T47D (cell line): ENCODE data around the gene MYO1D.

ENCODE experiments used
- DNase-seq, 2 experiments: peaks; one replicate each; pipeline versions ENCODE4 v3.0.0 to v3.0.0-alpha.2; 2011 to 2012; ENCODE audit warnings: low read depth in 1 of 2, low spot score in 1 of 2
- JUND ChIP-seq: IDR thresholded peaks from 2 replicates; pipeline ENCODE4 v1.6.1; 2012; ENCODE audit warnings: low read depth
- in situ Hi-C: cut with HindIII; loops from 2 replicates; pipeline ENCODE4 v1.10.0; 2016; ENCODE audit warnings: low sequenced_read_pairs, low pct_unique_long_range_greater_than_20kb

The MYO1D gene

DNA sequence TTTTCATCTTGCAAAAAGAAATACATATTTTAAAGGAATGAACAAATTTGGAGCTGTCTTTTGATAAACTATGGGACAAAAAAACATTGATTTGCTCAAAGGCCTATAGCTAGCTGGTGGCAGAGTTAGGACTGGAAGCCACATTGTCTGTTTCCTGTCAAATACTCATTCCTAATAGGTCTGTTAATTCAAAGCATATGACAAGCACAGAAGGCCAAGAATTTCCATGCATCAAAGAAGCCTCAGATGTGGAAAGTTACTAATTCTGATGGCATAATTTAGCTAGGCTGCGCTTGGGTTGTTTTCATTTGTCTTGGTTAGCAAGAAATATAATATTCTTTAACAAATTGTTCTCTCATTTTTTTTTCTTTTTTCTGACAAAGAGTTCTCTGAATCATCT lies 292.1 kb downstream of the MYO1D start:
- TF ChIP-seq JUND = no peak
- in situ Hi-C loops = no loop called here
- no peak for DNase-seq

DNA sequence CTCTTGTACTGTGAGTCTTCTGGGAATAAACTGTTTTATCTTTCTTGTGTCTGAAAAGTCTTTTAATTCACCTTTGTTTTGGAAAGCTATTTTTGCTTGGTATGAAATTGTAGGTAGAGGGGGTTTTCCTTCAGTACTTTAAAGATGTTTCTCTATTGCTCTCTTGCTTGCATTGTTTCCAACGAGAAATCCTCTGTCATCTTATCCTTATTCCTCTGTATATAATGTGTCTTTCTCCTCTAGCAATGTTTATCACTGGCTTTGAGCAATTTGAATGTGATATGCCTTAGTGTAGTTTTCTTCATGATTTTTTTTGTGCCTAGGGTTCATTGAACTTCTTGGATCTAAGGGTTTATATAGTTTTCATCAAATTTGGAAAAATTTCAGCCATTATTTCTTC lies 293.9 kb downstream of the MYO1D start:
- TF ChIP-seq JUND = no peak

DNA sequence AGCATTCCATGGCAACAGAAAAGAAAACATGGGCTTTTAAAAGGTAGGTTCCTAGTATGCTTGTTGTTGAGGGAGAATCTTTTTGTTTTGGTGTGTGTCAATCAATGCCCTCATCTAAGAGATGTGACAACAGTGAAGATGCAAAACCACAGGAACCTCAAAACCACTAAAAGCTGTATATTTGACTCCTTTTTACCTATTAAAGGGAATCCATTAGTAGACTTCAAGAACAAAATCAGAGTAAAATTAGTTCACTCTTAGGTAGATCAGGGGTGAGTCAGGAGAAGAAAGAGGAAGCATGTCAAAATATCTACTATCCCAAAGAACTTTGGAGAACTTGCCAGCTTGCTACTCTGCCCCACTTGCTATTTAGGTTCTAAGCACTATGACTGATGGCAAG lies 301.1 kb downstream of the MYO1D start:
- in situ Hi-C loops = no loop called here
- no peak for TF ChIP-seq JUND
- no peak for DNase-seq

More for the DNA sequence above, 293.9 kb downstream of the MYO1D start:
- DNase-seq = no peak
- in situ Hi-C loops = no loop called here

DNA sequence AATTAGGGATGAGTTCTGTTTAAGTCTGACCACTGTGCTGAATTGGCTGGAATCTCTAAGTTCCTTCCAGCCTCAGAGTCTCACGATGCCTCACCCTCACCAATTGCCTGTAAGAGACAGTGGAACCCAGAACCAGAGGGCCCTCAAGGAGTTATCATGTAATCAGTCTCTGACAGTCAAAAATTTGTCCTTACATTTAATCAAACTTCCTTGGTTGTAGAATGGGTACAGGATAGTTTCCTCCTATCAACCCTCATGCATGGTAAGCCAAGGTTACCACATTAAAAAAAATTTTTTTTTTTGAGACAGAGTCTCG lies 306.9 kb downstream of the MYO1D start:
- no peak for TF ChIP-seq JUND
- in situ Hi-C loops = no loop called here
- no peak for DNase-seq

DNA sequence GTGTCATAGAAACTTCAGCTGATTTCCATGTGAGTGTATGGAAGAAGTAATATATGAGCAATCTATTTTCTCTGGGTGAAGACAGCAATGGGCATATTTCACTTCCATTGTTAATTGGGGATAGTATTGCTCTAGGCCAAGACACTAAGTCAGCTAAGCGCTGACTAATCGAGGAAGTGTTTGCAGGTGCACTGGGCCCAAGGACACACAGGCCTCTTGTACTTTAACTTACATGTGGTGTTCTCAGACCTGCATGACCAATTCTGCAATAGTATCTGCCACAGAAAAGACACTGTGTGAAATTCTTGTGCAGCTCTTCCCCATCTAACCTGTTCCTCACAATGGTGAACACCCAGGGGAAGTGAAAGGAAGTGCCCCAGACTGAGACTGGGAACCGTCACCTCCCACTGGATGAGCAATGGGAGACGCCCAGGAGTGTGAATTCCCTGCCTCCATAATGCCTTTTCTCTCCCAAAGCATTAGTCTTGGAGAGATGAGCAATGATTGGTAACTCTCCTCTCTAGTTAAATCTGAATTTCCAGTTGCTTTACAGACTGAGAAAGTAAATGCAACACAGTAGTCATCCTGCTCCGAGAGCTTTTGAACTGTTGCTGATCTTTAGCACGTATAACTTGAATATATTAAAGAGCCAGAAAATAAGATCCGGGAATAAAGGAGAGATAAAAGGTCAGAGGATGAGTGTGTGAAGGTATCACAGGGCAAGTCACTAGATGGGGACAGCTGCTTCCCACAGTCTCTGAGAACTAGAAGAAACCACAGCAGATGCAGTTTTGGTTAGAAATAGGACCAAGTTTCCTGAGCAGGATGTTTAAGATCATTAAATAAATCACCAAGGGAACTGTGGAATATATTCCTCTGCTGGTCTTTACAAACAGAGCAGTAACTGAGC lies 307.5 kb downstream of the MYO1D start:
- TF ChIP-seq JUND = no peak
- in situ Hi-C loops = no loop called here

DNA sequence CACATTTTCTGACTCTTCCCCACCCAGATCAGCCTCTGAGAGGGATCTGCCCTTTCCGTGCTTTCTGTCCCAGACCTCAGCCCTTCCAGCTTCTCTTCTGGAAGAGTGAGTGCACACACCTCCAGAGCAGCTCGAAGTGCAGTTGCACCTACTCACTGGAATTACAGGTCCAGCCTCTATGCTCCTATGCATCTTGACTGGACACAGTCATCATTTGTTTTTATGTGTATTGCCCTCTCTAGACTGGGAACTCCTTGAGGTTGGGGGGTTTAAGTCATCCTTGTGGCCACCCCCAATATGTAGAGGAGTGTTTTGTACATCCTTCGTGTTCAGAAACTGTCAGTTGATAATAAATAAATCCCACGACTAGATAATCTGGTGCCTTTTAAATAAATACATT lies 308.2 kb downstream of the MYO1D start:
- in situ Hi-C loops = no loop called here
- TF ChIP-seq JUND = no peak
- DNase-seq = no peak

More for the DNA sequence above, 307.5 kb downstream of the MYO1D start:
- no peak for DNase-seq

DNA sequence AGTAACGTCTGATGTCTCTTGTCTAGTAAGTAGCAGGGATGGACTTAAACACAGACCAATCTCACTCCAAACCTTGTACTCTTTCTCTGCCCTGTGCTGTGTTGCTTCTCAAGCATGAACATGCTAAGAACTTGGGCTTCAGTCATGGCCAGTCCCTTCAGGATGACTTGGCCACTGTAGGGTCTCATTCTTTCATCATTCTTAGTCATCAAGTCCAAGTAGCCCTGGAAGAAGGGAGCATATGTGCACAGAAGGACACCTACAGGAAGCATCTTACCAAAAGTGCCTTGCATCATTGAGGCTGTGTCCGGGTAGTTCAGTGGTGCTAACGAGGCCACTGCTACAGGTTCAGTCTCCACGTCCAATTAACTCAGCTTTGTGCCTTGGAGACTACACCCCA lies 309.4 kb downstream of the MYO1D start:
- no peak for DNase-seq
- TF ChIP-seq JUND = no peak
- in situ Hi-C loops = no loop called here

DNA sequence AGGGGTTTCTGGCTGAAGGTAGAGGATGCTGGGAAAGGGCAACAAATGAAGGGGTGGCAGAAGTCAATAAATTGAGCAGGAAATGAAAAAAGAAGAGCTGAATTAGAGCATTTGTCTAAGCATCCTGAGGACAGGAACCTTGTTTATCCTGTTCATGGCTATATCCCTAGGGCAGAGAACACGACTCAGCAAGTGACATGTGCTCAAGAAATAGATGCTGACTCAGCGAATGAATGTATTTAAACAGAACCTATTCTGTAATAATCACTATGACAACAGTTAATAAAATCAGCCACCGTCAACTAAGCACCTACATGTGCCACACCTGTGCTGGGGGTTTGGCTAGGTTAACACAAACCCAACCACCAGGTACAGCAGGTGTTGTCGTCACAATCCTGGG lies 309.8 kb downstream of the MYO1D start:
- TF ChIP-seq JUND = no peak
- in situ Hi-C loops = no loop called here

DNA sequence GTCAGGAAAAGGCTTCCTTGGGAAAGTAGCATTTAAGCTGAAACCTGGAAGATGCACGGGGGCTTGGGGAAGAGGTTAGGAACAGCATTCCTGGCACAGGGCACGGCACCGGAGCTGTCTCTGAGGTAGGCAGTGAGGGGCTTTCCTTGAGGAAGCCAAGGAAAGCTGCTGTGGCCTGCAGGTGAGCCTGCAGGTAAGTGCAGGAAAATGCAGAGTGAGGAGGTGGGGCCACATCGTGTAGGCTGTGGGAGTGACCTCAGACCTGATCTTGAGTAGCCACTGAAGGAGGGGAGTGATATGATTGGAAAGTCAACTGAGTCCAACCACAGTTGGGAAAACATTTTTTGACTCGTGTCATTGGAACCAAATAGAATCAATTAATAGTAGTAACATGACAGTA lies 310.6 kb downstream of the MYO1D start:
- in situ Hi-C loops = no loop called here
- DNase-seq = no peak

More for the DNA sequence above, 309.8 kb downstream of the MYO1D start:
- no peak for DNase-seq

DNA sequence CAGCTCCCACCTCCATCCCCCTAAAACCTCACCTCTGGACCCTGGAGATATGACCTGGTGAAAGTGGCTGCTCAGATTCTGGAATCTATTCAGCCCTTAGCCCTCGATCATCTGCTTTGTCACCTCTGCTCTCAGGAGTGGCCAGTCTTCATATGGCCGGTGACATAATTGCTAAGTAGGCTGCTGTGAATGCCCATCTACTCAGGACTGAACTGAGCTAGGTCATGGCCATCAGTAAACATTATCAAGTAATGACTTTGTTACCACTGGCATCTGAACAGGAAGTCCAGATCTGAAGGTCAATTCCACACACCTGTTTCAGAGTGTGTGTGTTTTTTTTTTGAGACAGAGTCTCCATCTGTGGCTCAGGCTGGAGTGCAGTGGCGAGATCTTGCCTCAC lies 311.5 kb downstream of the MYO1D start:
- DNase-seq = no peak
- in situ Hi-C loops = no loop called here
- no peak for TF ChIP-seq JUND

More for the DNA sequence above, 310.6 kb downstream of the MYO1D start:
- TF ChIP-seq JUND = no peak

DNA sequence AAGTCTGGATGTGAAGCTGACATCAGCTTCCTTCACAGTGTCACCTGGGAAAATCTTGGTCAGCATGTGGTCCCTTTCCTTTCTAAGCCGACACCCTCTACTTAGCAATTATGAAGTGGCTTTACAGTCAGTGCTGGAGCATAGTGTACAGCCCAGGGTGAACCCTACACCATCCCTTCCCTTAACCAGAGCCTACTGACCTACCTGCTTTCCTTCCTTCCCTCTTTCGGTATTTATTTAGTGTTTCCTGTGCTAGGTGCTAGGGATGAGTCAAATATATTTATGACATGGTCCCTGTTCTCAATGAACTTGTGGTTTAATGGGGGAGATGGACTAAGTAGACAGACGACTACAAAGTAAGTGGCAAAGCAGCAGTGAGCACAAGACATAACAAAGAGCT lies 312.6 kb downstream of the MYO1D start:
- in situ Hi-C loops = no loop called here
- DNase-seq = no peak
- no peak for TF ChIP-seq JUND

DNA sequence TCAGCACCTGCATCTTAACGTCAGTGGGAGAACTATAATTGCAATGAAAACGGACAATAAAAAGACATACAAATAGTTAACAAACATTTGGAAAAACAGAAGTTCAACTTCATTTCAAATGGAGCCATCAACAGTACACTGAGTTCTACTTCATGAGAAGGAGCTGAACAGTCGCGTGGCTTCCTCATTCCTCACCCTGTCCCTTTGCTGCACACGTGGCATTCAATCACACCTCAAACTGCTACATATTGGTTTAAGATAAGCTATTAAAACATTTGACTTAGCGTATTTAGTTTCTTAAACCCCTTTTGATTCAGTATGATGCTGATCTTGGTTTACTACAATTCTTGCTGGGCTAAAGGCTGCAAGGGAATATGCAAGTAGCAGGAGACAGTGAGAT lies 313.3 kb downstream of the MYO1D start:
- in situ Hi-C loops = no loop called here
- DNase-seq = no peak
- TF ChIP-seq JUND = no peak

DNA sequence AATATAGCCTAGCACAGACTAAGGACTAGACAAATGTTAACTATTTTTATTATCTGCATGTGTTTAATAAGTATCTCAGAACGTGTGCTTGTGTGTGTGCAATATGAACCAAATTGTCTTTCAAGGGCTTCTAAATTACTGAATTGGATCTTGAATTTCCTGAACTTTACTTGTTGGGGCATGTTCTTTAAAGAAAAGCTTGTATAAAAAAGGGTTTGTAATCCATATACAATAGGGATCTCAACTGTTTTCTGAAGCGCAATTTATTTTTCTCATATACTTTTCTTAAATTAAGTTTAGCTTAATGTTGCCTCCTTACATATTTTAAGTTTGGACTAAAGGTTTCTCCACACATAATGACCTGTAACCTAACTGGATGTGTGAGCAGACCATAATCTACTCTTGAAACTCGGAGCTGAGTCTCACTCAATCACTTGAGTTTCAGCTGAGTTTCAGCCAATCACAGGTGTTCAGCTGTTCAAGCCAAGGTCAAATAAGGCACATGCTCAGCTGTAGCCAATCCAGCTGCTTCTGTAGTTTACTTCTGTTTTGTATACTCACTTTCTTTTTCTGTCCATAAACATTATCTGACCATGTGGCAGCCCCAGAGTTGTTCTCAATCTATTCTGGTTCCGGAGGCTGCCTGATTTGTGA lies 317.8 kb downstream of the MYO1D start:
- DNase-seq = no peak
- in situ Hi-C loops = no loop called here
- no peak for TF ChIP-seq JUND
